Activated CD8-positive, alpha-beta memory T cell treated with anti-CD3 and anti-CD28 coated beads for 4 hours (primary cell): ENCODE measurements around the gene ANKRD28.
"Not testable (repeated sequence)": the region's sequence is repeated elsewhere in the genome, so short reads cannot be mapped to it uniquely, and the experiment has no call there.

ENCODE experiments used
- DNase-seq, 2 donors: peaks; one replicate each; pipeline ENCODE4 v3.0.0-alpha.2; 2020; ENCODE audit warnings: low read depth in 2 of 2

Gene ANKRD28

GRCh38 chr3:15797642-15798303 lies at the start of gene ANKRD28:
Gene ANKRD28, minus strand, starts transcription at chr3:15797979. Its CDS starts 1,458 bp downstream, at chr3:15796521.
- DNase-seq = no peak

GRCh38 chr3:15847239-15847638 lies 49.5 kb upstream of the ANKRD28 start:
- no peak for DNase-seq

GRCh38 chr3:15846606-15847005 lies 48.8 kb upstream of the ANKRD28 start:
- no peak for DNase-seq

GRCh38 chr3:15845475-15845874 lies 47.7 kb upstream of the ANKRD28 start:
- DNase-seq = no peak

- DNase-seq = no peak
Observed at GRCh38 chr3:15844889-15845288, 47.1 kb upstream of the ANKRD28 start.

GRCh38 chr3:15841091-15841973 lies 43.6 kb upstream of the ANKRD28 start:
- not testable (repeated sequence) for DNase-seq

- no peak for DNase-seq
Observed at GRCh38 chr3:15839568-15839967, 41.8 kb upstream of the ANKRD28 start.

GRCh38 chr3:15831927-15832326 lies 34.1 kb upstream of the ANKRD28 start:
- DNase-seq = no peak

GRCh38 chr3:15825016-15825415 lies 27.2 kb upstream of the ANKRD28 start:
- no peak for DNase-seq

GRCh38 chr3:15823092-15823491 lies 25.3 kb upstream of the ANKRD28 start:
- no peak for DNase-seq

- DNase-seq = no peak
Observed at GRCh38 chr3:15822281-15822680, 24.5 kb upstream of the ANKRD28 start.

GRCh38 chr3:15820911-15821310 lies 23.1 kb upstream of the ANKRD28 start:
- DNase-seq = no peak

- no peak for DNase-seq
Observed at GRCh38 chr3:15819576-15819975, 21.8 kb upstream of the ANKRD28 start.

GRCh38 chr3:15819043-15819442 lies 21.3 kb upstream of the ANKRD28 start:
- no peak for DNase-seq

GRCh38 chr3:15815696-15816095 lies 17.9 kb upstream of the ANKRD28 start:
- no peak for DNase-seq

GRCh38 chr3:15813079-15813478 lies 15.3 kb upstream of the ANKRD28 start:
- DNase-seq = not testable (repeated sequence)

GRCh38 chr3:15812183-15812582 lies 14.4 kb upstream of the ANKRD28 start:
- DNase-seq = no peak

GRCh38 chr3:15810702-15811101 lies 12.9 kb upstream of the ANKRD28 start:
- no peak for DNase-seq

- DNase-seq = no peak
Observed at GRCh38 chr3:15809313-15809712, 11.5 kb upstream of the ANKRD28 start.

- DNase-seq = no peak
Observed at GRCh38 chr3:15808679-15809310, 11.0 kb upstream of the ANKRD28 start.

GRCh38 chr3:15805756-15806266 lies 8.0 kb upstream of the ANKRD28 start:
- no peak for DNase-seq

- no peak for DNase-seq
Observed at GRCh38 chr3:15804553-15805095, 6.8 kb upstream of the ANKRD28 start.
